H1 (cell line): ENCODE data around the gene GALNT13. TPM values are rescaled to one million over a fixed set of nuclear protein-coding genes. Genes with fewer than 3 reads are reported as not detected.

Experiments used
- CTCF ChIA-PET: fragments of 300-600 bp; sonication (Branson Sonifier 250); formaldehyde crosslinking; loops from one replicate; lab custom pipeline; 2021; ENCODE audit not compliant: partially characterized antibody; lab: Charles Lee
- POLR2A ChIA-PET: fragments of 300-600 bp; sonication (Branson Sonifier 250); formaldehyde crosslinking; loops from one replicate; lab custom pipeline; 2021; ENCODE audit warnings: inconsistent platforms; ENCODE audit not compliant: partially characterized antibody; lab: Charles Lee
- DNase-seq, 2 experiments: peaks; one replicate each; pipeline versions ENCODE4 v3.0.0 to v3.0.0-alpha.2; 2010 to 2022; ENCODE audit warnings: low spot score in 2 of 2, low read depth in 1 of 2, mixed read lengths in 1 of 2
- FAIRE-seq: peaks from 2 replicates; lab custom pipeline; 2011; peaks lifted over from hg19 to GRCh38; lab: Jason Lieb, UNC
- H2AFZ ChIP-seq: 2 replicates; pipeline ENCODE4 v1.8.1; 2012; ENCODE audit warnings: low read length, inconsistent platforms
- H2AK5ac ChIP-seq: 2 replicates; pipeline ENCODE4 v1.6.1; 2013; ENCODE audit warnings: low read depth, low read length
- H2BK120ac ChIP-seq: replicated peaks from 2 replicates; pipeline ENCODE3; 2013; ENCODE audit warnings: low read depth, low read length, inconsistent platforms
- H2BK12ac ChIP-seq: 2 replicates; pipeline ENCODE4 v1.6.1; 2013; ENCODE audit warnings: low read depth, low read length
- H2BK15ac ChIP-seq: 2 replicates; pipeline ENCODE4 v1.6.1; 2013; ENCODE audit warnings: low read length
- H2BK20ac ChIP-seq: 2 replicates; pipeline ENCODE4 v1.6.1; 2013; ENCODE audit warnings: low read length
- H2BK5ac ChIP-seq: 2 replicates; pipeline ENCODE4 v1.6.1; 2013; ENCODE audit warnings: low read depth, low read length
- H3K14ac ChIP-seq: 2 replicates; pipeline ENCODE4 v1.6.1; 2013; ENCODE audit warnings: inconsistent platforms; ENCODE audit not compliant: insufficient read length
- H3K18ac ChIP-seq: 2 replicates; pipeline ENCODE4 v1.6.1; 2013; ENCODE audit warnings: low read length; ENCODE audit errors: extremely low read depth
- H3K23ac ChIP-seq: 2 replicates; pipeline ENCODE4 v1.6.1; 2013; ENCODE audit warnings: inconsistent platforms; ENCODE audit not compliant: insufficient read length
- H3K23me2 ChIP-seq: 2 replicates; pipeline ENCODE4 v1.6.1; 2013; ENCODE audit warnings: low read depth, low read length
- H3K27ac ChIP-seq: 2 replicates; pipeline ENCODE4 v1.6.1; 2011; ENCODE audit warnings: low read depth, low read length, inconsistent platforms
- H3K27me3 ChIP-seq, 4 experiments: replicated peaks in 1 of 4; 1 replicate in 1 of 4; 2 replicates in 3 of 4; pipeline versions ENCODE4 v1.6.1 to v1.8.1; 2011 to 2013; ENCODE audit warnings: low read length in 3 of 4, mild to moderate bottlenecking in 3 of 4, inconsistent platforms in 2 of 4, mixed read lengths in 2 of 4, moderate library complexity in 1 of 4; ENCODE audit not compliant: control insufficient read depth in 3 of 4, insufficient read depth in 3 of 4; ENCODE audit errors: extremely low read depth in 1 of 4
- H3K36me3 ChIP-seq, 4 experiments: 2 replicates each; pipeline versions ENCODE4 v1.6.1 to v1.8.1; 2011 to 2013; ENCODE audit warnings: mild to moderate bottlenecking in 4 of 4, low read length in 3 of 4, moderate library complexity in 2 of 4, control low read depth in 1 of 4, inconsistent platforms in 1 of 4; ENCODE audit not compliant: insufficient read depth in 4 of 4, control insufficient read depth in 2 of 4
- H3K4ac ChIP-seq: replicated peaks from 2 replicates; pipeline ENCODE3; 2013; ENCODE audit warnings: low read length, low read depth, mixed read lengths, inconsistent platforms; ENCODE audit not compliant: insufficient read length
- H3K4me1 ChIP-seq, 4 experiments: replicated peaks in 1 of 4; 1 replicate in 1 of 4; 2 replicates in 3 of 4; pipeline versions ENCODE4 v1.6.1 to v1.8.1; 2011 to 2013; ENCODE audit warnings: low read length in 3 of 4, inconsistent platforms in 2 of 4, mixed read lengths in 1 of 4; ENCODE audit not compliant: insufficient read depth in 4 of 4, control insufficient read depth in 3 of 4
- H3K4me2 ChIP-seq, 2 experiments: 2 replicates each; pipeline versions ENCODE4 v1.6.1 to v1.8.1; 2011 to 2013; ENCODE audit warnings: low read depth in 2 of 2, low read length in 2 of 2, control low read depth in 1 of 2, inconsistent platforms in 1 of 2, mild to moderate bottlenecking in 1 of 2; ENCODE audit not compliant: insufficient read depth in 1 of 2
- H3K4me3 ChIP-seq, 4 experiments: fragments of 200-600, 300-600 bp in 1 of 4; sonication (generic), shearing (Covaris generic), sonication (Bioruptor Twin) in 1 of 4; 2 replicates each; pipeline versions ENCODE4 v1.5.1 to v1.8.1; 2011 to 2016; ENCODE audit warnings: low read length in 4 of 4, low read depth in 3 of 4, control low read depth in 2 of 4, inconsistent platforms in 2 of 4, mild to moderate bottlenecking in 2 of 4, mixed read lengths in 1 of 4, moderate library complexity in 1 of 4; ENCODE audit not compliant: insufficient read depth in 2 of 4; ENCODE audit errors: extremely low read depth in 1 of 4
- H3K56ac ChIP-seq: replicated peaks from 2 replicates; pipeline ENCODE3; 2013; ENCODE audit warnings: low read depth, mild to moderate bottlenecking, mixed read lengths, low read length, inconsistent platforms; ENCODE audit not compliant: insufficient read length
- H3K79me1 ChIP-seq: 2 replicates; pipeline ENCODE4 v1.6.1; 2013; ENCODE audit warnings: low read depth, low read length, control low read depth
- H3K79me2 ChIP-seq, 2 experiments: 2 replicates each; pipeline versions ENCODE4 v1.6.1 to v1.8.1; 2012 to 2013; ENCODE audit warnings: low read length in 2 of 2, mild to moderate bottlenecking in 2 of 2, inconsistent platforms in 1 of 2; ENCODE audit not compliant: insufficient read depth in 2 of 2, control insufficient read depth in 1 of 2
- H3K9ac ChIP-seq, 4 experiments: replicated peaks in 1 of 4; 1 replicate in 1 of 4; 2 replicates in 3 of 4; pipeline versions ENCODE4 v1.6.1 to v1.8.1; 2011 to 2013; ENCODE audit warnings: low read depth in 3 of 4, low read length in 3 of 4, control low read depth in 2 of 4, mild to moderate bottlenecking in 2 of 4, moderate library complexity in 2 of 4, inconsistent platforms in 1 of 4; ENCODE audit errors: extremely low read depth in 1 of 4
- H3K9me3 ChIP-seq, 2 experiments: 2 replicates each; pipeline versions ENCODE4 v1.6.1 to v1.8.1; 2012 to 2013; ENCODE audit warnings: mild to moderate bottlenecking in 2 of 2, moderate library complexity in 2 of 2, control low read depth in 1 of 2, inconsistent platforms in 1 of 2, low read depth in 1 of 2, low read length in 1 of 2, mixed read lengths in 1 of 2; ENCODE audit not compliant: insufficient read depth in 2 of 2
- H4K20me1 ChIP-seq, 2 experiments: replicated peaks in 1 of 2; 2 replicates each; pipeline versions ENCODE3 to v1.8.1; 2011 to 2013; ENCODE audit warnings: inconsistent platforms in 2 of 2, low read length in 2 of 2, mild to moderate bottlenecking in 1 of 2; ENCODE audit not compliant: insufficient read depth in 2 of 2, control insufficient read depth in 1 of 2
- H4K5ac ChIP-seq: 2 replicates; pipeline ENCODE4 v1.6.1; 2013; ENCODE audit warnings: low read length, low read depth, mixed read lengths, inconsistent platforms; ENCODE audit not compliant: insufficient read length
- H4K8ac ChIP-seq: 2 replicates; pipeline ENCODE4 v1.8.0; 2013; ENCODE audit warnings: mild to moderate bottlenecking, moderate library complexity, low read length, inconsistent platforms; ENCODE audit not compliant: insufficient read depth; ENCODE audit errors: extremely low read depth
- H4K91ac ChIP-seq: replicated peaks from 2 replicates; pipeline ENCODE3; 2013; ENCODE audit warnings: low read length, mixed read lengths, inconsistent platforms; ENCODE audit not compliant: insufficient read length
- ATF3 ChIP-seq: IDR thresholded peaks from 2 replicates; pipeline ENCODE4 v1.6.1; 2011; ENCODE audit warnings: low read depth, mild to moderate bottlenecking, low read length; ENCODE audit not compliant: insufficient read depth
- CHD1 ChIP-seq: IDR thresholded peaks from 2 replicates; pipeline ENCODE4 v1.6.1; 2012; ENCODE audit warnings: low read depth, low read length, improper control_type of control experiment
- EGR1 ChIP-seq: IDR thresholded peaks from 2 replicates; pipeline ENCODE4 v1.6.1; 2011; ENCODE audit warnings: low read depth, low read length, borderline replicate concordance
- EZH2 ChIP-seq: fragments of 200-600 bp; sonication (generic); IDR thresholded peaks from 2 replicates; pipeline ENCODE4 v1.7.1; 2012; ENCODE audit warnings: low read depth, mild to moderate bottlenecking, moderate library complexity, low read length, inconsistent platforms; ENCODE audit not compliant: severe bottlenecking
- FOSL1 ChIP-seq: IDR thresholded peaks from 2 replicates; pipeline ENCODE4 v1.6.1; 2011; ENCODE audit warnings: mild to moderate bottlenecking, low read depth, low read length, moderate library complexity; ENCODE audit not compliant: insufficient read depth
- RFX5 ChIP-seq: IDR thresholded peaks from 2 replicates; pipeline ENCODE4 v1.6.1; 2011; ENCODE audit warnings: low read depth, low read length, improper control_type of control experiment, borderline replicate concordance
- SUZ12 ChIP-seq: fragments of 200-600 bp; sonication (generic); IDR thresholded peaks from 2 replicates; pipeline ENCODE4 v1.6.1; 2012; ENCODE audit warnings: mild to moderate bottlenecking, inconsistent platforms, low read length, moderate library complexity, mixed read lengths
- YY1 ChIP-seq: IDR thresholded peaks from 2 replicates; pipeline ENCODE4 v1.6.1; 2011; ENCODE audit warnings: low read depth, mild to moderate bottlenecking, low read length
- ZNF274 ChIP-seq: IDR thresholded peaks from 2 replicates; pipeline ENCODE4 v1.7.0; 2012; ENCODE audit warnings: low read length, borderline replicate concordance; ENCODE audit errors: extremely low read depth
- WGBS, 2 experiments: shearing (Covaris generic) in 1 of 2; methylation state at CpG; one replicate each; pipeline versions ENCODE4 v1.1.6 to v1.1.7; 2013 to 2015; ENCODE audit warnings: low lambda C conversion rate in 2 of 2, mixed read lengths in 2 of 2, inconsistent platforms in 1 of 2, low coverage in 1 of 2, missing lambda C conversion rate in 1 of 2; ENCODE audit not compliant: insufficient replicate concordance in 2 of 2, insufficient coverage in 1 of 2, insufficient read length in 1 of 2; ENCODE audit errors: extremely low coverage in 1 of 2, missing lambda C conversion rate in 1 of 2; 5-methylcytosine and 5-hydroxymethylcytosine counted together
- polyA plus RNA-seq, 7 experiments: library from polyadenylated mRNA; depleted of rRNA in 3 of 7; stranded (reverse) in 5 of 7; unstranded in 2 of 7; fragments of >200 nt in 5 of 7; fragments of 200-250 nt in 2 of 7; gene quantifications; 1 replicate in 5 of 7; 2 replicates in 1 of 7; 4 replicates in 1 of 7; pipeline versions ENCODE4 v1.2.1 to v1.2.3, GENCODE V29; 2011 to 2013; ENCODE audit warnings: missing spikeins in 2 of 7, mixed read lengths in 2 of 7
- total RNA-seq: library from RNA; stranded (reverse); fragmentation: NEBNext Ultra II Directional; extraction: Animal tissue kit (Norgen Biotek cat#: 25700); gene quantifications from 2 replicates; pipeline ENCODE4 v1.2.1, GENCODE V29; 2021

The GALNT13 gene
- total and polyA plus RNA-seq, 2 of the 8 experiments (the other 6 are each of a cell fraction or from before 2014, with no cell fraction given): 3.2 to 9.6 TPM

GRCh38 chr2:154240316-154240715 lies 368.6 kb downstream of the GALNT13 start:
- H4K5ac ChIP-seq: no peak overlapping the region
- no peak overlapping the region for H2BK12ac ChIP-seq
- no peaks in the 10 kb centered on the region for H3K27me3 ChIP-seq
- H3K23me2 ChIP-seq: no peaks in the 10 kb centered on the region; the same call in 1 of the 2 replicates
- DNase-seq (no peak), FAIRE-seq (no peak)
- H2BK120ac ChIP-seq: no peak overlapping the region
- no peak overlapping the region for H2BK20ac ChIP-seq
- no peak overlapping the region for H3K14ac ChIP-seq
- no peaks in the 10 kb centered on the region for H4K20me1 ChIP-seq
- H3K23ac ChIP-seq: no peak overlapping the region
- H3K56ac ChIP-seq: no peak overlapping the region
- no peak overlapping the region for H2AFZ ChIP-seq
- no peaks in the 10 kb centered on the region for H3K79me2 ChIP-seq
- 74% methylated on average over 8 of the region's 8 CpGs; no CpG with 5 or more reads in 1 of the 2 experiments for WGBS, 2 experiments
- POLR2A ChIA-PET: interaction anchor here (0.6 kb wide), 1 partner anchor 119 kb away, joined by 3 read pairs; no protein-coding TSS in a partner anchor
- no peak overlapping the region for H4K91ac ChIP-seq
- no peak overlapping the region for H2BK5ac ChIP-seq
- no peak overlapping the region for H2AK5ac ChIP-seq
- no peak overlapping the region for H3K4ac ChIP-seq
- TF ChIP-seq ATF3 (no peak), SUZ12 (no peak), YY1 (no peak), CHD1 (no peak), EGR1 (no peak), EZH2 (no peak), ZNF274 (no peak), FOSL1 (no peak), RFX5 (no peak)
- H3K79me1 ChIP-seq: no peaks in the 10 kb centered on the region
- H3K4me1 ChIP-seq: peaks cover 3 to 8% (median 5%) of the 10 kb centered on the region in 4 experiments; a peak in 5 of 7 replicates
- no peak overlapping the region for H2BK15ac ChIP-seq
- H3K18ac ChIP-seq: no peak overlapping the region
- H3K4me3 ChIP-seq: no peak overlapping the region
- CTCF ChIA-PET: interaction anchor here (1.0 kb wide), 2 partner anchors 12 to 24 kb away, joined by 3 to 4 read pairs; no protein-coding TSS in a partner anchor
- no peaks in the 10 kb centered on the region for H3K9me3 ChIP-seq
- H3K9ac ChIP-seq: no peak overlapping the region
- no peak overlapping the region for H3K27ac ChIP-seq
- H4K8ac ChIP-seq: no peak overlapping the region
- no peak overlapping the region for H3K4me2 ChIP-seq
- no peaks in the 10 kb centered on the region for H3K36me3 ChIP-seq
